ENCODE results near the gene STAT5B.

DNA sequence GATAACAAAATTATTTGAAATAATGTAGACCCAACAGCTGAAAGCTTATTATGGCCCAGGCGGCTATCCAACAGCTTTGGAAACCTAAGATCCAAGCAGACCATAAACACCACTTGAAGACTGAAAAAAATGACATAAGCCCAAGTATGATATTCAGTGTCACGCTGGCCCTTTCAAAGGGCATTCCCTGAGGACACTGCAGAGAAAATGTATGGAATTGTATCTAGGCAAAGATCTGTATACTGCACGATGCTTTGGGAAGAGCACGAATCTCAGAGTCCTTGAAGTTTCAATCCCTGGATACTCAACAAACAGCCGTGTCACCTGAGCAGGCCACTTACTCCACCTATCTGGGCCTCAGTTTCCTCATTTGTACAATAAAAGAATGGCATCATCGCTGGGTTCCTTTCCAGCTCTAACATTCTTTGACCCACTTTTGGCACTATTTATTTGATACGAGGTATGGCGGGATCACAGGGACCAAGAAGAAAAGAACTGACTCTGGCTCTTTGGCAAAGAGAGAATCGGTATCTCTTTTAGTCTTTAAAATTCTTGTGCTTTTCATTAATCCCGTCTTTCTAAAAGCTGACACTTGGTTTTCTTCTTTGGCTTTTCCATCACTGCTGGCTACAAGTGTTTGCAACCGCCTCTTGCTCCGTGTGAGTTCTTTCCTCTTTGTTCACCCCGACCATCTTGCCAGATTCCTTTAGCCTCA, 1.2 kb downstream of the STAT5B start:
- TF ChIP-seq EZH2 (IDR thresholded peaks at IDR 0.05; ENCODE audit: insufficient read depth, low read length): no peak
- TF ChIP-seq, protein P1, sequence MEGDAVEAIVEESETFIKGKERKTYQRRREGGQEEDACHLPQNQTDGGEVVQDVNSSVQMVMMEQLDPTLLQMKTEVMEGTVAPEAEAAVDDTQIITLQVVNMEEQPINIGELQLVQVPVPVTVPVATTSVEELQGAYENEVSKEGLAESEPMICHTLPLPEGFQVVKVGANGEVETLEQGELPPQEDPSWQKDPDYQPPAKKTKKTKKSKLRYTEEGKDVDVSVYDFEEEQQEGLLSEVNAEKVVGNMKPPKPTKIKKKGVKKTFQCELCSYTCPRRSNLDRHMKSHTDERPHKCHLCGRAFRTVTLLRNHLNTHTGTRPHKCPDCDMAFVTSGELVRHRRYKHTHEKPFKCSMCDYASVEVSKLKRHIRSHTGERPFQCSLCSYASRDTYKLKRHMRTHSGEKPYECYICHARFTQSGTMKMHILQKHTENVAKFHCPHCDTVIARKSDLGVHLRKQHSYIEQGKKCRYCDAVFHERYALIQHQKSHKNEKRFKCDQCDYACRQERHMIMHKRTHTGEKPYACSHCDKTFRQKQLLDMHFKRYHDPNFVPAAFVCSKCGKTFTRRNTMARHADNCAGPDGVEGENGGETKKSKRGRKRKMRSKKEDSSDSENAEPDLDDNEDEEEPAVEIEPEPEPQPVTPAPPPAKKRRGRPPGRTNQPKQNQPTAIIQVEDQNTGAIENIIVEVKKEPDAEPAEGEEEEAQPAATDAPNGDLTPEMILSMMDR (IDR thresholded peaks at IDR 0.05; ENCODE audit: insufficient read depth, low read depth, low read length): no peak

Data from astrocyte (in vitro differentiated cells and primary cell).